Measurements from ENCODE around the gene EIF3B. TPM values are rescaled to one million over a fixed set of nuclear protein-coding genes. Genes with fewer than 3 reads are reported as not detected.

Gene EIF3B
- total and polyA plus RNA-seq, 4 donors, result 82.5 to 133 (median 96.0) TPM

DNA sequence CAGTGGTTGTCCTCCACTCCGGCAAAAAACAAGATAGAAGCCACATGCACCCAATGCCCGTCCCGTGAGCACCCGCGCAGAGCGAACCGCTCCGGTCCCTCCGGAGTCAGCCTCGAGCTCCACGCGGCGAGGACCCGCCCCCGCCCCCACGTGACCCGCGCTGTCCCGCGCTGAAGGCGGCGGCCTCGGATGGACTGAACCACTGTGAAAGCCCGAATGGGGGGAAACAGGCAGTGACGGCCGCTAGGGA is 766 bp upstream of the EIF3B start:
- 0% methylated on average over 26 of the region's 26 CpGs for WGBS, 2 donors
- Histone ChIP-seq H3K27me3 (ENCODE audit: control insufficient read depth in 3 of 3, insufficient read depth in 3 of 3, low read length in 2 of 3) (no peaks in the 10 kb centered on the region), H3K4me1 (ENCODE audit: control insufficient read depth in 5 of 5, insufficient read depth in 5 of 5, low read length in 5 of 5) (peaks cover 0 to 21% (median 12%) of the 10 kb centered on the region in 5 donors), H3K36me3 (ENCODE audit: control insufficient read depth in 4 of 4, insufficient read depth in 4 of 4, low read length in 4 of 4) (peaks cover 0 to 9% (median 2%) of the 10 kb centered on the region in 4 donors), H3K9ac (ENCODE audit: insufficient read depth in 1 of 2, low read length in 2 of 2) (peak overlapping the region; percentile 100), H3K9me3 (ENCODE audit: control insufficient read depth in 4 of 4, insufficient read depth in 3 of 4, low read length in 3 of 4) (no peaks in the 10 kb centered on the region), H3K27ac (ENCODE audit: low read depth in 1 of 2, low read length in 1 of 2) (peak overlapping the region; percentile 96 to 97), H3K4me3 (peak overlapping the region; percentile 32)
- ATAC-seq (ENCODE audit: insufficient read depth, low FRiP score) (peak; percentile 88), DNase-seq (peak in 2 of 3 donors; percentile 93 to 95)
- no peak for TF ChIP-seq CTCF (IDR thresholded peaks at IDR 0.05; ENCODE audit: control extremely low read depth, extremely low read depth)

- TF ChIP-seq CTCF (IDR thresholded peaks at IDR 0.05; ENCODE audit: control extremely low read depth, extremely low read depth), result no peak
- H3K27me3 ChIP-seq (ENCODE audit: control insufficient read depth in 3 of 3, insufficient read depth in 3 of 3, low read length in 2 of 3), result no peaks in the 10 kb centered on the region
- peaks cover 0 to 25% (median 12%) of the 10 kb centered on the region in 5 donors for H3K4me1 ChIP-seq (ENCODE audit: control insufficient read depth in 5 of 5, insufficient read depth in 5 of 5, low read length in 5 of 5)
- DNase-seq (no peak), ATAC-seq (ENCODE audit: insufficient read depth, low FRiP score) (no peak)
- no peaks in the 10 kb centered on the region for H3K9me3 ChIP-seq (ENCODE audit: control insufficient read depth in 4 of 4, insufficient read depth in 3 of 4, low read length in 3 of 4)
- H3K36me3 ChIP-seq (ENCODE audit: control insufficient read depth in 4 of 4, insufficient read depth in 4 of 4, low read length in 4 of 4), result peaks cover 0 to 9% (median 2%) of the 10 kb centered on the region in 4 donors
- H3K27ac ChIP-seq (ENCODE audit: low read depth in 1 of 2, low read length in 1 of 2), result peak overlapping the region; percentile 96 to 97
- peak overlapping the region; percentile 63 for H3K4me3 ChIP-seq
- peak overlapping the region; percentile 55 to 73 for H3K9ac ChIP-seq (ENCODE audit: insufficient read depth in 1 of 2, low read length in 2 of 2)
- WGBS, 2 donors, result 0% methylated on average over 47 to 92 of the region's 92 CpGs
Observed at GRCh38 chr7:2354939-2355704, 495 bp downstream of the EIF3B start.

DNA sequence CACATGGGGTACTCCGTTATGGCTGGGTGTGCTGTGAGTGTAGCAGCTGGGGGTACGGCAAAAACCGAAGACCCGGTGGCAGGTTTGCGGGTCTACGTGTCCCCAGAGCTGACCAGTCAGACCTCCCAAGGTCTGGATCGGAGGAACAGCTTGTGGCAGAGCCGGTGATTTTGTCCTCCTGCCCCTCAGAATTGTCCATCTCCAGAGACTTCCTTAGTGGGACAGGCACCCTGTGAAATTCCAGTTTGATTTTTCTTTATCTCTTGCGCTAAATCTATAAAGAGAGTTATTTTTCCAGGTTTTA is 1.0 kb downstream of the EIF3B start:
- no peaks in the 10 kb centered on the region for H3K9me3 ChIP-seq (ENCODE audit: control insufficient read depth in 4 of 4, insufficient read depth in 3 of 4, low read length in 3 of 4)
- peak overlapping the region in 1 of 2 donors; percentile 97 for H3K27ac ChIP-seq (ENCODE audit: low read depth in 1 of 2, low read length in 1 of 2)
- peak overlapping the region; percentile 55 to 73 for H3K9ac ChIP-seq (ENCODE audit: insufficient read depth in 1 of 2, low read length in 2 of 2)
- peaks cover 1 to 9% (median 3%) of the 10 kb centered on the region in 4 donors for H3K36me3 ChIP-seq (ENCODE audit: control insufficient read depth in 4 of 4, insufficient read depth in 4 of 4, low read length in 4 of 4)
- peaks cover 0 to 25% (median 12%) of the 10 kb centered on the region in 5 donors for H3K4me1 ChIP-seq (ENCODE audit: control insufficient read depth in 5 of 5, insufficient read depth in 5 of 5, low read length in 5 of 5)
- ATAC-seq (ENCODE audit: insufficient read depth, low FRiP score) (no peak), DNase-seq (no peak)
- no peaks in the 10 kb centered on the region for H3K27me3 ChIP-seq (ENCODE audit: control insufficient read depth in 3 of 3, insufficient read depth in 3 of 3, low read length in 2 of 3)
- TF ChIP-seq CTCF (IDR thresholded peaks at IDR 0.05; ENCODE audit: control extremely low read depth, extremely low read depth), result no peak
- peak overlapping the region; percentile 63 for H3K4me3 ChIP-seq
- 6% methylated on average over 9 of the region's 9 CpGs for WGBS, 2 donors

- Histone ChIP-seq H3K27me3 (ENCODE audit: control insufficient read depth in 3 of 3, insufficient read depth in 3 of 3, low read length in 2 of 3) (no peaks in the 10 kb centered on the region), H3K4me3 (no peak overlapping the region), H3K27ac (ENCODE audit: low read depth in 1 of 2, low read length in 1 of 2) (no peak overlapping the region), H3K9ac (ENCODE audit: insufficient read depth in 1 of 2, low read length in 2 of 2) (no peak overlapping the region), H3K4me1 (ENCODE audit: control insufficient read depth in 5 of 5, insufficient read depth in 5 of 5, low read length in 5 of 5) (peaks cover 0 to 25% (median 12%) of the 10 kb centered on the region in 5 donors), H3K9me3 (ENCODE audit: control insufficient read depth in 4 of 4, insufficient read depth in 3 of 4, low read length in 3 of 4) (no peaks in the 10 kb centered on the region), H3K36me3 (ENCODE audit: control insufficient read depth in 4 of 4, insufficient read depth in 4 of 4, low read length in 4 of 4) (peaks cover 4 to 13% (median 5%) of the 10 kb centered on the region in 4 donors)
- ATAC-seq (ENCODE audit: insufficient read depth, low FRiP score), result no peak
- DNase-seq, result no peak
- WGBS, 2 donors, result 66 to 69% methylated on average over 8 of the region's 8 CpGs
- TF ChIP-seq CTCF (IDR thresholded peaks at IDR 0.05; ENCODE audit: control extremely low read depth, extremely low read depth), result no peak
Observed at GRCh38 chr7:2357165-2357564, 2.5 kb downstream of the EIF3B start.

Data from lung (tissue), 12 donors.